Left renal cortex interstitium (tissue), 4 donors: ENCODE data around the gene CTDSPL. TPM values are rescaled to one million over a fixed set of nuclear protein-coding genes. Genes with fewer than 3 reads are reported as not detected.
"Not testable (repeated sequence)": the region's sequence is repeated elsewhere in the genome, so short reads cannot be mapped to it uniquely, and the experiment has no call there.

Experiments used
- DNase-seq, 4 donors: peaks; one replicate each; pipeline ENCODE4 v3.0.0-alpha.2; 2013; ENCODE audit warnings: low read depth in 4 of 4, low spot score in 2 of 4, missing footprints in 1 of 4
- polyA plus RNA-seq, 4 donors: library from polyadenylated mRNA; unstranded; fragments of 120-200 nt; gene quantifications; one replicate each; pipeline ENCODE4 v1.2.1, GENCODE V29; 2013; ENCODE audit not compliant: insufficient read length in 4 of 4

The CTDSPL gene
- polyA plus RNA-seq, 4 donors, result 100 to 107 (median 105) TPM

GRCh38 chr3:37984051-37984450 lies 122.4 kb downstream of the CTDSPL start:
- DNase-seq, result no peak

GRCh38 chr3:37984596-37984995 lies 122.9 kb downstream of the CTDSPL start:
- no peak for DNase-seq

- DNase-seq, result no peak
Observed at GRCh38 chr3:37985637-37986320, 124.1 kb downstream of the CTDSPL start.

- no peak for DNase-seq
Observed at GRCh38 chr3:37986479-37987314, 125.0 kb downstream of the CTDSPL start.

GRCh38 chr3:37987315-37987697 lies 125.6 kb downstream of the CTDSPL start:
- no peak for DNase-seq

- DNase-seq, result no peak
Observed at GRCh38 chr3:37987751-37988179, 126.1 kb downstream of the CTDSPL start.

- not testable (repeated sequence) for DNase-seq
Observed at GRCh38 chr3:37988376-37988775, 126.7 kb downstream of the CTDSPL start.

- DNase-seq, result no peak
Observed at GRCh38 chr3:37988931-37989525, 127.3 kb downstream of the CTDSPL start.

- DNase-seq, result no peak
Observed at GRCh38 chr3:37989821-37990480, 128.3 kb downstream of the CTDSPL start.

GRCh38 chr3:37990527-37990926 lies 128.8 kb downstream of the CTDSPL start, which contains the start of gene VILL:
Gene VILL, plus strand, starts transcription at chr3:37990786. Its CDS starts 2,887 bp downstream, at chr3:37993673.
- DNase-seq, result peak in 1 of 4 donors; percentile 40

- no peak for DNase-seq
Observed at GRCh38 chr3:37991109-37991508, 129.4 kb downstream of the CTDSPL start.

GRCh38 chr3:37991823-37992222 lies 130.1 kb downstream of the CTDSPL start:
- no peak for DNase-seq

- no peak for DNase-seq
Observed at GRCh38 chr3:37992271-37993066, 130.8 kb downstream of the CTDSPL start.

- no peak for DNase-seq
Observed at GRCh38 chr3:37993067-37993455, 131.4 kb downstream of the CTDSPL start.

- DNase-seq, result no peak
Observed at GRCh38 chr3:37993460-37993819, 131.8 kb downstream of the CTDSPL start.

GRCh38 chr3:37993820-37994638 lies 132.3 kb downstream of the CTDSPL start:
- DNase-seq, result peak in 2 of 4 donors; percentile 47 to 65

- no peak for DNase-seq
Observed at GRCh38 chr3:37994639-37994972, 132.9 kb downstream of the CTDSPL start.

GRCh38 chr3:37995652-37996641 lies 134.3 kb downstream of the CTDSPL start:
- no peak for DNase-seq
